GM21360 (cell line): ENCODE data around the gene SHROOM1.

Experiments
- ATAC-seq: cut with Tn5 transposase; IDR thresholded peaks from one replicate; pipeline ENCODE4 v1.9.1; 2021; ENCODE audit warnings: mild to moderate bottlenecking, moderate library complexity; ENCODE audit not compliant: unreplicated experiment

Gene SHROOM1

DNA sequence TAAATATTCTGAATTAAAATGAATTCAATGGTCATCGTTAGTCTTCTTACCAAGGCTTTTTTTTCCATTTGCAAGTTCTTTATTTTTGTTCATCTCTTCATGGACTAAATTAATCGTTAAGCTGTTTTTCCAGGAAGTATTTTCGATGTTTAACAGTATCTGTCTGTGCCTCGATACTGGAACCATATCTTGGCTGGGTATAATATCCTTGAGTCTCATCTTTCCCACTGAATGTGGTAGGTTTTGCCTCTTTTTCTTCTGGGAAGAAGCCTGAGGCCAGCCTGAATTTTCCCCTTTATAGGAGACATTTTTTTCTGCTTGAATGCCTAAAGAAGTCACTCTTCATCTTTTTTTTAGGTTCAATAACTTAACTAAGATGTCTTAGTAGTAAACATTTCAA is 49.4 kb downstream of the SHROOM1 start:
- no peak for ATAC-seq

DNA sequence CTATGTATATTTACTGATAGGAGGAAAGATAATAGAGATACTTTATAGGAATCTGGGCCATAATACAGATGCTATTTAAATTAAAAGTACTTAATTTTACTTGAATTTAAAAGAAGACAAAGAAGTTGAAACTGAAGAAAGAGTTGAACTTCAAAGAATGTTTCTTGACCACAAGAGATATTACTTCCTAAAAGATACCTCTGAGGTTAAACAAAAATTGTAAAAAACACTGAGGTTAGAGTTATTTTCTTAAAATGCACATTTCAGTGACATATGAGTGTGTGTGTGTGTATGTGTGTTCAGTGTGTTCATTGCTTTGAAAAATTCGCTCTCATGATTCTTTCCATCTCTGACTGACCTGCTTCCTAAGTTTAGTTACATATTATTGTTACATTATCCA is 49.9 kb downstream of the SHROOM1 start:
- no peak for ATAC-seq

DNA sequence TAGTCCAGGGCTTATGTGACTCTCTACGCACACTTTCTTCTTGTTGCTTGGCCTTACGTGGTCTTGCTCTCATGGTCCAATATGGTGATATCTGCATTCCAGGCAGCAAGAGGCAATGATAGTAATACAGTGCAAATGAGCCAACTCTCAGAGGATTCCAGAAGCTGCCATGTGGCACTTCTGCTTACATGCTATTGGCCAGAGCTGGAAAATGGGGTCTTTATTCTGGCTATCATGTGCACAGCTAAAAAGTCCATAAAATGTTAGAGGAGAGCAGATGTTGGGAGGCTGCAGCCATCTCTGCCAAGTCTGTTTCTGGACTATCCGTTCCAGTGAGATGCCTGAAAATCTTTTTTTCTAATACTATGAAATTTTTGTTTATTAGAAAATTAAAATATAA is 50.5 kb downstream of the SHROOM1 start:
- no peak for ATAC-seq

DNA sequence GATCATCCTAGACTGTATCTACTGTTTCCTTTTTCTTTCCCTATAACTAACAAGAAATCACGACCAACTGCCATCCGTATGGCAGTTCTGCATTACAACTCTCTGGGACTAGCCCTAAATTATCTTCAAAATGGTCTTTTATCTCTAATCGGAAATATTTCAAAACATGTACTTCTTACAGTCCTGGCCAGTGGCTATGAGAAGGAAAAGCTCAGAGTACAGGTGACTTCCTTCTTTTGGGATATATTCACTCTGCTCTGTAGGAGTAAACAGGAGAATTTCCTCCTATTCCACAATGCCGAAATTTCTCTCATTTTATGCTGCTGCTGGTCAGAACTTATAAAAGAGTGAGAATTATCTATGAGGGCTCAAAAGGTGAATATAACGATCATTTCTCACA is 51.6 kb downstream of the SHROOM1 start:
- ATAC-seq = no peak

DNA sequence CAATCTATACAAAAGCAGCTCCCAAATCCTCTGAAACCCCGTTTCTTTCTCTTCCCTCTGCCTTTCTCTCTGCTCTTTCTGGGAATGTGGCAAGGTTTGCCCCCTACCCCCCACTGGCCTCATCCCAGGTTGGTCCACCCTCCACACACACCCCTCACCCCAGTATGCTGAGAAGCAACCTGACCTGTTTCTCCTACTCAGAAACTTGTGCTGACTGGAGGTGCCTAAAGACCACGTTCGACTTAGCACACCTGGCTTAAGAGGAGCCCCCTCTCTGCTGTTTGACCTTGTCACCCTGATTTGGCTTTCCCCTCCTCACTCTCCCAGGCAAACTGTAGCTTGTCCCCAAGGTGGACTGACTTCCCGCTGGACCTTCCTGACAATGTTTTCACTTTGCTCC is 52.3 kb downstream of the SHROOM1 start:
- no peak for ATAC-seq

DNA sequence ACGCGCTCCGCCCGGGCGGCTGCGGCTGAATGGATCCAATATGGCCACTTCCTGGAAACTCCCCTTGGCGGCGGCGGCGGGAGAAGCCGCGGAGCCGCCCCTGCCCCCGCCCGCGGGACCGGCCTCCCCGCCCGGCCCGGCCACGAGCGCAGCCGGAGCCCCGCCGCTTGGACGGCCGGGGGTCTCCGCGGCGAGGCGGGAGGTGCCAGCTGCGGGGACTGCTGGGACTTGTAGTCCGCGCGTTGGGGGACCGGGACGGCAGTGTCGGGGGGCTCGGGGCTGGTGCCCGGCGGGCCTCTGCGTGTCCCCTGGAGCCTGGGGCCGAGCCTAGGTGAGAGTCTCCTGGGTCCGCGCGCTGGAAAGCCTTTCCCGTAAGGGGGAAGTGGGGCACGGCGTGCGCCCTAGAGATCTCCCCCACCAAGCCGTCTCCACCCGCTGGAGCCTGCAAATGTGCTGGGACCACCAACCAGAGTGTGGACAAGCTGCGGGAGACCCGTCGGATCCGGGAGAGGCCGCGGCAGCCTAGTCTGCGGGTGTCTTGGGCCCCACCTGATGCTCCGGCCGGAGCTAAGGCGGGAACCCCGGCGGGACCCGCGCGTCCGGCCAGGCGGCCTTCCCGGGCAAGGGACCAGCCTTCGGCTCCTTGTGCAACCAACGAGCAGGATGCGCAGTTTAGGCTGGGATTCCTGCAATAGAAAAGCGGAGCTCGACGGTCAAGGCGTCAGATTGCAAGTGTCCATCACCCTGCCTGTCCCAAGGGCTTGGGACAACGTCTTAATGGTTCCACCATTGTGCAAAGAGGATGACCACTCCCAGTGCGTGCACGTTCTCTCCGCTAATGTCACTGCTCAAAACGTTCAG is 53.0 kb downstream of the SHROOM1 start, which contains the start of gene SEPTIN8:
Gene SEPTIN8 (minus strand): TSS at position 31 of the 861 bp plus-strand sequence. CDS start 102 bp downstream, outside the sequence.
- ATAC-seq = peak; percentile 53

DNA sequence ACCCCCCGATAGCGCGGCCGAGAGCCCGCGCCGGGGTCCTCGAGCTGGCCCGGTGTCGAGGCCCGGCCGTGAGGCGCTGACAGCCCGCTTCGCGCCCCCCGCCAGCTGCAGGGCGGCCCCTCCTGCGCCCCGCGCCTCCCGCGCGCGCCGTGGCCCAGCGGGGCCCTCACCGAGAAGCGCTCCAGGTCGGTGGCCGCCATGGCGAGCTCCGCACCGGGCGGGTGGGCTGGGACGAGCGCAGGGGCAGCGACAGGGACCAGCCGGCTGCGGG is 53.6 kb downstream of the SHROOM1 start:
- no peak for ATAC-seq

DNA sequence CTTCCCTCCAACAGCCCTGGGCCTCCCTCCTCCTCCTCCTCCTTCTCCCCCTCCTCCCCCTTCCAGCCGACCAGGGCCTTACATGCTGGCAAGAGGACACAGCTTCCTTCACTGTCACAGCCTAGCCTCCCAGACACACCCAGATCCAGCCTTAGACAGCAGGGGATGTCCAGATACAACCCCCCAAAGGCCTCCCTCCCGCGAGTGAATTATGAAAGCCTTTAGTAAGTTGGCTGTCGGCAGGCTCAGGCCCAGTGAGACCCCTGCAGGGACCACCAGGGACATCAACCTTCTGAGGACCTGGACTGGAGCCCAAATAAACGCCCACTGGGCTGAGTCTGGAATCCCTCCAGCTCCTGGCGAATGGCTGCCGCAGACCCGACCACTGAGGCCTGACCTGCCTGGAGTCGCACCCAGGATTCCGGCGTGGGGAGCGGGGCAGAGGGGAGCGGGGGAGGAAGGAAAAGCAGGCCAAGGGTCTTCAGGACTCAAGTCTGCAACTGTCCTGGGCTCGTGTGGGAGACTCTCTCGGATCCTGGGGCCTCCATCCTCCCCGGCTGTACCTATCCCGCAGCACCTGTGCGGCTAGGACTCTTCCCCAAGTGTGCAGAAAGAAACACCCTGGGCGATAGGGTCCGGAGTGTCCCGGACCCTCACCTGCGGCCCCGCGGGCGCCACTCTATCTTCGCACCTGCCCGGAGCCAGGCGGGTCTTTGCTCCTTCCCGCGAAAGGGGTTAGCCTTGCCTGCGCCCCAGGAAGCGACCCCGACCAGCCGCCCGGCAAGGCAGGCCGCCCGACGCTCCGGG is 54.1 kb downstream of the SHROOM1 start:
- ATAC-seq = peak; percentile 27

DNA sequence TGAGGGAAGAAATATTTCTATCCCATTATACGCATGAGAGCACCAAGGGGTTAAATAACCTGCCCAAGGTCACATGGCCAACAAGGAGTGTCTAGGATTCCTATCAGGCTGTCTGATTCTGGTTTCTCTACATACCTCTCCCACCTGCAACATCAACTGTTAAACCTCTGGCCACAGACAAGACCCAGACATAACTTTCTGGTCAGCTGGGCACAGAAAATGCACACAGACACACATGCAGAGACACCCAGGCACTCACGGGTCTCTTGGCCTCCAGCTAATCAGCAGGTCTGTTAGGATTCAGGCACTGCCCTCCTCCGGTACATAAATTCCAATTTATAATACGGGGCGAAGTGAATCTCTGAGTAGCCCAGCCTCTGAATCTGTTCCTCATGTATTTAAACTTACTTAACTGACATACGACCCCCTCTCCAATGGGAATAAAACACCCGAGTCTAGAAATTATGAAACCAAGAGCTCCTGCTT is 54.9 kb downstream of the SHROOM1 start:
- ATAC-seq = no peak

DNA sequence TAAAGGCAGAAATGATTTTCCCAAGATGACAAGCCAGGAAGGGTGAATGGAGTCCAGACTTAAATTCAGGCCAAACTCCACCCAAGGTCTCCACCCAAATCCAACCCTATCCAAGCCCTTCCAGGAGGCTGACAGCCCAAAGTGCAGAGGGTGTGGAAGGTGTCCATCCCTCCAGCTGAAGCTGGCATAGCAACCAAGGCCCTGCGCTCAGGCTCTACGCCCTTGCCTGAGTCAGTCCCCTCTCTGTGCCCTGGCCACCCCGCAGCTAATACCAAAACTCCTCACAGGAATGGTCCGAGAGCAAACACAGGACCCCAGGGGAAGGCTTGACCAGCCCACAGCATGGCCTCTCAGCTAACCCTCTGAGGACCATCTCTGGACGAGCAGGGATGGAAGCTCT is 55.6 kb downstream of the SHROOM1 start:
- ATAC-seq = no peak

DNA sequence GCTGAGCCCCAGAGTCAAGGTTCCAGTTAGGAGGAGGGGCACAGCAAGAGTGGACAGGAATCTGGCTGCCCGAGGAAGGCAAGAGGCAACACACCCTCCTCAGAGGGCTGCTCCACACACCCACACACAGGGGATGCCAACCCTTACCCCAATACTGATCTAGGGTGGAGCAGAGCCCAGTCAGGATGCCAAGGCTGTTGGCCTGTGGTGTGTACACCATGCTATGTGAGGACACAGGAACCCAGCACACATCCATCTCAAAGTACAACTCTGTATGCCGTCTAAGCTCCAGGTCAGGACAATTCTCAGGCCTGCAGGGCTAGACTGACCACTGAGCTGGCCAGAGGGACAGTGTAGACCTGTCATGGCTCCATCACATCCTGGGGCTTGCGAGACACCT is 56.0 kb downstream of the SHROOM1 start:
- ATAC-seq = no peak

DNA sequence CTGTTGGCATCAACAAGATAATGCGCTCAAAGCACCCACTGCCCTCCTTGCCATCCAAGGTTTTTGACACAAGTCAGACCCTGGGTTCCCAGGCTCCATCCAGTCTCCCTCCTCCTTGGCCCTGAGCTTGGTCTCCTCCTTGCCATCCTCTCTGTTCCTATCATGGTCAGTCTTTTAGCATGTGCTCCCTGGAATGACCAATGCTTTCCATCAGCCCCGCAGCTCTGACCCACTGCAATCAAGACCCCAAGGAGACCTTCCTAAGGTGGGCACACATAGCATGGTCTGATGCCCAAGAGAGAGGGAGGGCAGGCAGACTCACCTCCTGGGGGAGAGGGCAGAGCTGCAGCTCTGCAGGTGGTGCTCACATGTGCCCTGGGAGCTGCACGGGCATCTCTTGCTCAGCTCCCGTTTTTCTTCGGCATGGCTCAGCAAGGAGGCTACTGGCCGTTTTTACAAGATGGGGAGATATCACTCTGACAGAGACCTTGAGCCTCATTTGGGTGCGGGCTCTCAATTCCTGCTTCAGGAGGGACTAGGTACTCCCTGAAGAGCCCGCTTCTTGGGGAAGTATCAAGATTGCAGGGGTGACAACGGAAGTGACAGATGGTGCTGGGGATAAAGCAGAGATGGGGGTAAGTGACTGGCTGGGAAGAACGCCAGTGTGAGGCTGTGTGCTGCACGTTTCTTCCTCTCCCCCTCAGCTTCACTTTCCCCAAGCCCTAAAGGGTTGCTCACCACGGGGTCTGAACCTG is 56.7 kb downstream of the SHROOM1 start:
- no peak for ATAC-seq

DNA sequence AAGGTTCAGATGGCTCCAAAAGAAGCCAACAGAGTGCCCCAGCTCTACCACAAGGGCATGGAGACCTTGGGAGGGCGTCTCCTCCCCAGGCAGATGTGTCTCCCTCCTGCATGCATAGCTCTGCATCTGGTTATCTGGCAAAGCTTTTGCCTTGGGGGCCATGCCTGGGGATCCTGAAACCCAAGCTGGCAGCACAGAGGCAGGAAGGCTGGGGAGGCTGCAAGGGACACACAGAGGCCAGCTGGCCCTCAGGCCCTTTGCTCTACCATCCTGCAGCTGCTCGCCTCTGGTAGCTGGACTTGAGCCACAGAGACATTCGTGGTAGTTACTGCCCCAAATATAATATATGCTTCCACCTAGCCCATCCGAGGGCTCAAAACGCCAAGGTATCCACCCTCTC is 57.3 kb downstream of the SHROOM1 start:
- ATAC-seq = no peak

DNA sequence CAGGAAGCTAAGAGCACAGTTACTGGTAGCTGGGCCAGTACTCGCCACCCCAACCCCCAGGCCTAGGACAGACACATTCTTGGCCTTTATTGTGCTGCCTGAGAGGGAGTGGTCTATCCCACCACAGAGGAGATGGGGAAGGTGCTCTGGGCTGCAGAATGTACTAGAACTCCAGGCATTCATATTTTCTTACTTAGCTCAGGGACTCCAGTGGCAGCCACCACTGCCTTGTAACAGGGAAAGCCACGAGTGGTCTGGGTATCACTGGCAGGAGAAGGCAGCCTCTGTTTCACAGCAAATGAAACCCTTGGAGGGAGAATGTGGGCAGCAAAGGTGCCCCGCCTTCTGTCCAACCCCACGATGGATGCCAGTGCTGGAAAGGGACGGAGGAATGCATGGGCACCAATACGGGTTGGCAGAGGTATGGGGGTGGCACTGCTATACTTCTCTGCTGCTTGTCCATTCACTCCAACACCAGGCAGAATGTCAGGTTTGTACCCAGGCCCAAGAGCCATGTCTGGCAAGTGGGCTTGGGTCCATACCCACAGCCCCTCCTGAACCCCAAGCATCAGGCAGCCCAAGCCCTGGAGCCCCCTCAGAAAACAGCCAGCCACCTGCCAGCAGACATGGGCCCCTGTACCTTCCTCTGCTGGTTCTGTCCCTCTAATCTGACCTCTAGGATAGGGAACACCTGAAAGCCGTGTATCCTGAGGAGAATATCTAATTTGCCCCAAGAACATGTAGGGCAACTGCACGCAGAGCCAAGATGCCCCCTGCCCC is 58.0 kb downstream of the SHROOM1 start:
- no peak for ATAC-seq
